WTC11 (cell line): ENCODE results near the gene RFLNA. TPM values are rescaled to one million over a fixed set of nuclear protein-coding genes. Genes with fewer than 3 reads are reported as not detected.

Source experiments
- ATAC-seq: fragments of 200-7000 bp; cut with Tn5 transposase; 2 replicates; pipeline ENCODE4 v1.10.0; 2021; ENCODE audit warnings: mild to moderate bottlenecking, moderate library complexity
- CTCF ChIA-PET: fragments of 300-600 bp; sonication (Branson Sonifier 250); formaldehyde crosslinking; loops from one replicate; lab custom pipeline; 2021; ENCODE audit warnings: antibody characterized with exemption; lab: Charles Lee
- POLR2A ChIA-PET: fragments of 350-600 bp; sonication (Branson Sonifier 250); formaldehyde crosslinking; loops from one replicate; lab custom pipeline; 2021; ENCODE audit warnings: antibody characterized with exemption; lab: Charles Lee
- DNase-seq: peaks from one replicate; pipeline ENCODE4 v3.0.0; 2021; ENCODE audit warnings: low spot score
- H3K27ac Mint-ChIP-seq: 2 replicates; pipeline ENCODE4 v1.8.0; 2021; ENCODE audit warnings: mixed read lengths
- H3K27me3 Mint-ChIP-seq: 2 replicates; pipeline ENCODE4 v1.8.0; 2021; ENCODE audit warnings: low read depth, mild to moderate bottlenecking, moderate library complexity, mixed read lengths
- H3K36me3 Mint-ChIP-seq: 2 replicates; pipeline ENCODE4 v1.8.0; 2021; ENCODE audit warnings: mixed read lengths
- H3K4me1 Mint-ChIP-seq: 2 replicates; pipeline ENCODE4 v1.8.0; 2022; ENCODE audit warnings: mixed read lengths
- H3K4me3 Mint-ChIP-seq: 2 replicates; pipeline ENCODE4 v1.8.0; 2021; ENCODE audit warnings: mild to moderate bottlenecking, moderate library complexity, mixed read lengths
- H3K9me3 Mint-ChIP-seq: 2 replicates; pipeline ENCODE4 v1.8.0; 2021; ENCODE audit warnings: mixed read lengths
- CBFB ChIP-seq: sonication (generic); formaldehyde crosslinking; IDR thresholded peaks from 2 replicates; pipeline ENCODE4 v1.8.1; 2022; ENCODE audit warnings: mild to moderate bottlenecking, low read depth, missing genetic modification reagents
- CREB1 ChIP-seq: sonication (generic); formaldehyde crosslinking; IDR thresholded peaks from 2 replicates; pipeline ENCODE4 v1.8.0; 2023; ENCODE audit warnings: mild to moderate bottlenecking, missing genetic modification reagents
- CREM ChIP-seq: sonication (generic); formaldehyde crosslinking; IDR thresholded peaks from 2 replicates; pipeline ENCODE4 v1.8.1; 2022; ENCODE audit warnings: mild to moderate bottlenecking, missing genetic modification reagents, moderate library complexity
- EMX1 ChIP-seq: fragments of 250-450 bp; sonication (Bioruptor Pico); IDR thresholded peaks from 2 replicates; pipeline ENCODE4 v1.8.0; 2021; ENCODE audit warnings: mild to moderate bottlenecking
- ETV6 ChIP-seq: sonication (generic); formaldehyde crosslinking; IDR thresholded peaks from 2 replicates; pipeline ENCODE4 v1.8.1; 2022; ENCODE audit warnings: mild to moderate bottlenecking, missing genetic modification reagents
- FOXJ3 ChIP-seq: sonication (generic); formaldehyde crosslinking; IDR thresholded peaks from 2 replicates; pipeline ENCODE4 v1.9.0; 2021; ENCODE audit warnings: missing genetic modification reagents, mild to moderate bottlenecking, borderline replicate concordance
- FOXK1 ChIP-seq: sonication (generic); formaldehyde crosslinking; IDR thresholded peaks from 2 replicates; pipeline ENCODE4 v1.8.0; 2022; ENCODE audit warnings: mild to moderate bottlenecking, moderate library complexity, missing genetic modification reagents
- FOXP1 ChIP-seq: sonication (generic); formaldehyde crosslinking; IDR thresholded peaks from 2 replicates; pipeline ENCODE4 v1.8.0; 2022; ENCODE audit warnings: missing genetic modification reagents, mild to moderate bottlenecking, moderate library complexity, borderline replicate concordance
- JAZF1 ChIP-seq: fragments of 250-450 bp; sonication (Bioruptor Pico); IDR thresholded peaks from 2 replicates; pipeline ENCODE4 v1.9.0; 2021; ENCODE audit warnings: moderate library complexity, mild to moderate bottlenecking, inconsistent platforms
- JUN ChIP-seq: sonication (generic); formaldehyde crosslinking; IDR thresholded peaks from 2 replicates; pipeline ENCODE4 v1.8.0; 2023; ENCODE audit warnings: mild to moderate bottlenecking, missing genetic modification reagents
- KAT7 ChIP-seq: sonication (generic); formaldehyde crosslinking; IDR thresholded peaks from 2 replicates; pipeline ENCODE4 v1.8.1; 2023; ENCODE audit warnings: missing genetic modification reagents, mild to moderate bottlenecking, borderline replicate concordance
- MXD4 ChIP-seq: fragments of 250-450 bp; sonication (Bioruptor Pico); IDR thresholded peaks from 2 replicates; pipeline ENCODE4 v1.8.0; 2021; ENCODE audit warnings: mild to moderate bottlenecking, moderate library complexity, borderline replicate concordance
- NFATC4 ChIP-seq: fragments of 250-450 bp; sonication (Bioruptor Pico); IDR thresholded peaks from 2 replicates; pipeline ENCODE4 v1.9.0; 2021; ENCODE audit warnings: mild to moderate bottlenecking
- NR1H2 ChIP-seq: sonication (generic); formaldehyde crosslinking; IDR thresholded peaks from 2 replicates; pipeline ENCODE4 v1.9.0; 2021; ENCODE audit warnings: mild to moderate bottlenecking, moderate library complexity, missing genetic modification reagents
- NR3C1 ChIP-seq: sonication (generic); formaldehyde crosslinking; conservative IDR thresholded peaks from 2 replicates; pipeline ENCODE4 v1.8.1; 2023; ENCODE audit warnings: low read depth, mild to moderate bottlenecking, missing genetic modification reagents
- RELA ChIP-seq: sonication (generic); formaldehyde crosslinking; IDR thresholded peaks from 2 replicates; pipeline ENCODE4 v1.8.1; 2022; ENCODE audit warnings: missing genetic modification reagents, mild to moderate bottlenecking, borderline replicate concordance
- RORB ChIP-seq: fragments of 250-450 bp; sonication (Bioruptor Pico); IDR thresholded peaks from 2 replicates; pipeline ENCODE4 v1.9.0; 2021; ENCODE audit warnings: mild to moderate bottlenecking
- SMAD4 ChIP-seq: sonication (generic); formaldehyde crosslinking; IDR thresholded peaks from 2 replicates; pipeline ENCODE4 v1.8.0; 2022; ENCODE audit warnings: mild to moderate bottlenecking, missing genetic modification reagents
- TCF7 ChIP-seq: sonication (generic); formaldehyde crosslinking; IDR thresholded peaks from 2 replicates; pipeline ENCODE4 v1.8.0; 2022; ENCODE audit warnings: mild to moderate bottlenecking, low read depth, missing genetic modification reagents, moderate library complexity
- TEAD1 ChIP-seq: sonication (generic); formaldehyde crosslinking; IDR thresholded peaks from 2 replicates; pipeline ENCODE4 v1.8.0; 2022; ENCODE audit warnings: mild to moderate bottlenecking, missing genetic modification reagents
- TP53 ChIP-seq: sonication (generic); formaldehyde crosslinking; IDR thresholded peaks from 2 replicates; pipeline ENCODE4 v1.8.1; 2023; ENCODE audit warnings: mild to moderate bottlenecking, missing genetic modification reagents
- ZNF121 ChIP-seq: sonication (generic); formaldehyde crosslinking; IDR thresholded peaks from 2 replicates; pipeline ENCODE4 v1.8.0; 2023; ENCODE audit warnings: missing genetic modification reagents
- ZNF263 ChIP-seq: sonication (generic); formaldehyde crosslinking; IDR thresholded peaks from 2 replicates; pipeline ENCODE4 v1.8.1; 2022; ENCODE audit warnings: low read depth, mild to moderate bottlenecking, moderate library complexity, missing genetic modification reagents
- ZNF317 ChIP-seq: sonication (generic); formaldehyde crosslinking; IDR thresholded peaks from 2 replicates; pipeline ENCODE4 v1.8.1; 2023; ENCODE audit warnings: low read depth, mild to moderate bottlenecking, moderate library complexity, missing genetic modification reagents, borderline replicate concordance
- ZNF671 ChIP-seq: fragments of 250-450 bp; sonication (Bioruptor Pico); IDR thresholded peaks from 2 replicates; pipeline ENCODE4 v1.8.0; 2021; ENCODE audit warnings: mild to moderate bottlenecking
- total RNA-seq: library from RNA; stranded (reverse); gene quantifications from 3 replicates; pipeline ENCODE4 v1.2.3, GENCODE V29; 2021
- TF ChIP-seq, protein P1 (sequence below): sonication (generic); formaldehyde crosslinking; IDR thresholded peaks from 2 replicates; pipeline ENCODE4 v1.8.1; 2023; ENCODE audit warnings: mild to moderate bottlenecking, missing genetic modification reagents, moderate library complexity
- TF ChIP-seq, protein P2 (sequence below): sonication (generic); formaldehyde crosslinking; conservative IDR thresholded peaks from 2 replicates; pipeline ENCODE4 v1.8.1; 2023; ENCODE audit warnings: mild to moderate bottlenecking, low read depth, missing genetic modification reagents, moderate library complexity

The RFLNA gene
- total RNA-seq, 1 experiment from 2014 or later = 6.3 TPM

DNA sequence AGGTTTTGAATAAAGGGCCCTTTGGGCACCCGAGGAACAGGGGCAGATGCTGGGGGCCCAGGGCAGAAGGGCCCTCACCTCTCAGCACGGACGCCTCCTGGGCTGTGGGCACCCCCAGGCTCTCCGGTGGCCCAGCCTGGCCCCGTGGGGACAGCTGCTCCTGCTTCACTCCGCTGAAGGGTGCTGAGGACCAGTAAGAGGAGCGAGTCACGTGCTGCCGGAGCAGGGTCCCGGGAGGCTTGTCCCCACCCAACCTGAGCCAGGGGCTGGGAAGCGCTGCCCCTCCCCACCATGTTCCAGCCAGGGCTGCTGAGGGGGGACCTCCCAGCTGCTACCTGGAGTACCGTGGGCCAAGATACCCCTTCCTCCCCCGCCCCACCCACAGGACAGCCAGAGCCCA lies 59.5 kb downstream of the RFLNA start:
- ATAC-seq = no peak
- Mint-ChIP-seq H3K9me3 (no peaks in the 10 kb centered on the region), H3K27me3 (no peaks in the 10 kb centered on the region), H3K27ac (no peak overlapping the region), H3K36me3 (peaks cover 36% of the 10 kb centered on the region), H3K4me3 (no peak overlapping the region), H3K4me1 (no peaks in the 10 kb centered on the region)
- POLR2A ChIA-PET = no interaction called here
- TF ChIP-seq CREB1 (CRISPR knock-in tag) (no peak), ETV6 (CRISPR knock-in tag) (no peak), NR1H2 (no peak), JAZF1 (CRISPR knock-in tag) (no peak), NFATC4 (no peak), TP53 (CRISPR knock-in tag) (no peak), RELA (CRISPR knock-in tag) (no peak), CREM (no peak), MXD4 (CRISPR knock-in tag) (no peak), RORB (CRISPR knock-in tag) (no peak), KAT7 (CRISPR knock-in tag) (no peak), ZNF317 (no peak)
- DNase-seq = no peak
- CTCF ChIA-PET = no interaction called here

DNA sequence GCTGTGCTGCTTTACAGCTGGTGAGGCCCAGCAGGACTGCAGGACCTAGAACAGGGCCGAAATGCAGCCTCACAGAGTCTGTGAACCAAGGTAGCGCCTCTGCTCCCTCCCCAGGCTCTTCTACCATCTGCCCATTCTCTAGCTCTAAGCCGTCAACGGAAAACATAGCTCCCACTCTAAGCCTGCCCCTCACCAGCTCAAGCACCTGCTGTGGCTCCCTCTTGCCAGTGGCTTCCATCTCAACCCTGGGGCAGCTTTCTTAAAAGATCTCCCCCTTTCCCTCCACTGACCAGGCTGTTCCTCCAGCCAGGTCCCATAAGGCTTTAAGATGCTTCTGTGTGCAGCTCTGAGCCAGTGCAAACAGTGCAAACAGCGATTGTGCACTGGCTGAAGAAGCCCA lies 61.3 kb downstream of the RFLNA start:
- no peaks in the 10 kb centered on the region for H3K9me3 Mint-ChIP-seq
- no peak overlapping the region; the same call in 1 of the 2 replicates for H3K27ac Mint-ChIP-seq
- ATAC-seq (no peak), DNase-seq (no peak)
- H3K36me3 Mint-ChIP-seq = peaks cover 31% of the 10 kb centered on the region
- no peaks in the 10 kb centered on the region for H3K4me1 Mint-ChIP-seq
- ChIA-PET POLR2A (no interaction called here), CTCF (no interaction called here)
- TF ChIP-seq TEAD1 (CRISPR knock-in tag) (no peak), ZNF121 (CRISPR knock-in tag) (no peak), EMX1 (CRISPR knock-in tag) (no peak), ZNF263 (CRISPR knock-in tag) (no peak), ZNF671 (CRISPR knock-in tag) (no peak), TP53 (CRISPR knock-in tag) (no peak), FOXP1 (CRISPR knock-in tag) (no peak), MXD4 (CRISPR knock-in tag) (no peak), FOXJ3 (CRISPR knock-in tag) (no peak), TCF7 (CRISPR knock-in tag) (no peak), JUN (CRISPR knock-in tag) (no peak), FOXK1 (no peak), NR1H2 (no peak), CBFB (CRISPR knock-in tag) (no peak), NFATC4 (no peak), SMAD4 (no peak), NR3C1 (CRISPR knock-in tag) (no peak)
- TF ChIP-seq, protein P1, sequence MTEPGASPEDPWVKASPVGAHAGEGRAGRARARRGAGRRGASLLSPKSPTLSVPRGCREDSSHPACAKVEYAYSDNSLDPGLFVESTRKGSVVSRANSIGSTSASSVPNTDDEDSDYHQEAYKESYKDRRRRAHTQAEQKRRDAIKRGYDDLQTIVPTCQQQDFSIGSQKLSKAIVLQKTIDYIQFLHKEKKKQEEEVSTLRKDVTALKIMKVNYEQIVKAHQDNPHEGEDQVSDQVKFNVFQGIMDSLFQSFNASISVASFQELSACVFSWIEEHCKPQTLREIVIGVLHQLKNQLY (CRISPR knock-in tag) = no peak
- TF ChIP-seq, protein P2, sequence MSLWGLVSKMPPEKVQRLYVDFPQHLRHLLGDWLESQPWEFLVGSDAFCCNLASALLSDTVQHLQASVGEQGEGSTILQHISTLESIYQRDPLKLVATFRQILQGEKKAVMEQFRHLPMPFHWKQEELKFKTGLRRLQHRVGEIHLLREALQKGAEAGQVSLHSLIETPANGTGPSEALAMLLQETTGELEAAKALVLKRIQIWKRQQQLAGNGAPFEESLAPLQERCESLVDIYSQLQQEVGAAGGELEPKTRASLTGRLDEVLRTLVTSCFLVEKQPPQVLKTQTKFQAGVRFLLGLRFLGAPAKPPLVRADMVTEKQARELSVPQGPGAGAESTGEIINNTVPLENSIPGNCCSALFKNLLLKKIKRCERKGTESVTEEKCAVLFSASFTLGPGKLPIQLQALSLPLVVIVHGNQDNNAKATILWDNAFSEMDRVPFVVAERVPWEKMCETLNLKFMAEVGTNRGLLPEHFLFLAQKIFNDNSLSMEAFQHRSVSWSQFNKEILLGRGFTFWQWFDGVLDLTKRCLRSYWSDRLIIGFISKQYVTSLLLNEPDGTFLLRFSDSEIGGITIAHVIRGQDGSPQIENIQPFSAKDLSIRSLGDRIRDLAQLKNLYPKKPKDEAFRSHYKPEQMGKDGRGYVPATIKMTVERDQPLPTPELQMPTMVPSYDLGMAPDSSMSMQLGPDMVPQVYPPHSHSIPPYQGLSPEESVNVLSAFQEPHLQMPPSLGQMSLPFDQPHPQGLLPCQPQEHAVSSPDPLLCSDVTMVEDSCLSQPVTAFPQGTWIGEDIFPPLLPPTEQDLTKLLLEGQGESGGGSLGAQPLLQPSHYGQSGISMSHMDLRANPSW (CRISPR knock-in tag) = no peak
- no peak overlapping the region for H3K4me3 Mint-ChIP-seq
- no peaks in the 10 kb centered on the region for H3K27me3 Mint-ChIP-seq
